HG03342 (cell line): ENCODE results near the gene FBXO27.
"Not testable (repeated sequence)": the region's sequence is repeated elsewhere in the genome, so short reads cannot be mapped to it uniquely, and the experiment has no call there.

Source experiments
- ATAC-seq: cut with Tn5 transposase; IDR thresholded peaks from one replicate; pipeline ENCODE4 v1.9.1; 2021; ENCODE audit warnings: mild to moderate bottlenecking, moderate library complexity; ENCODE audit not compliant: unreplicated experiment

Gene FBXO27, protein sequence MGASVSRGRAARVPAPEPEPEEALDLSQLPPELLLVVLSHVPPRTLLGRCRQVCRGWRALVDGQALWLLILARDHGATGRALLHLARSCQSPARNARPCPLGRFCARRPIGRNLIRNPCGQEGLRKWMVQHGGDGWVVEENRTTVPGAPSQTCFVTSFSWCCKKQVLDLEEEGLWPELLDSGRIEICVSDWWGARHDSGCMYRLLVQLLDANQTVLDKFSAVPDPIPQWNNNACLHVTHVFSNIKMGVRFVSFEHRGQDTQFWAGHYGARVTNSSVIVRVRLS

DNA sequence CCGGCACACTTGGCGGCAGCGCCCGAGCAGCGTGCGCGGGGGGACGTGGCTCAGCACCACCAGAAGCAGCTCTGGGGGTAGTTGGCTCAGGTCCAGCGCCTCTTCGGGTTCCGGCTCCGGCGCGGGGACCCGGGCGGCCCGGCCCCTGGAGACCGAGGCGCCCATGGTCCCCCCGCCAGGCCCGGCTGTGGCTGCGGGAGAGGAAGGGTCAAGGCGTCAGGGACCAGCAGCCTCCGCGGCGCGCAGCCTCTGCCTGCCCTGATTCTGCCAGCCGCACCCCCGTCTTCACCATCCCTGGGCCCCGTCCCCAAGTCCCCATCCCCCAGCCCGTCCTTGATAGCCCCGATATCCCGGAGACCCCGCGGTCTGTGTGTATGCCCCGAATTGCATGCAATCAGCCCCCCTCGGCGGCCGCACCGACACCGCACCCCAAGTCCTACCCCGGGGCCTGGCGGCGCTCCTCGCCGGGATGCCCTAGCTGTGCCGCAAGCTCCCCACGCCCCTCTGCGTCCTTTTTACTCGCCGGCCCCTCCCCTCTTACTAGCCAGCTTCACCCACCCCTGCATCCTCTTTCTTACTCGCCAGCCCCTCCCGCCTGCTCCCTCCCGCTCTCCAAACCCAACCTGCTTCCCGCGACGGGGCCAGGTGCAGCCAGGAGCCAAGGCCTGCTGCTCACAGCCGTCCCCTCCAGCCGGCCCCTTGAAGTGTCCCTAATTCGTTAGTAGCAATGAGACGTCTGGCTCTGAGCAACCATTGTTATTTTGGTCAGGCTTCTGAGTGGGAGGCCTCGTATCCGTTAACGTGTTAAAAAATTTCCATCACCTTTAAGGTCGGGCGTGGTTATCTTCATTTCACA is at the start of gene FBXO27:
TSS of gene FBXO27 (minus strand) at position 487 of the 856 bp plus-strand sequence. CDS start at position 165, 322 bp downstream.
- no peak for ATAC-seq

- no peak for ATAC-seq
Observed at GRCh38 chr19:39080431-39080830, 48.1 kb upstream of the FBXO27 start.

GRCh38 chr19:39078436-39079200 is 46.3 kb upstream of the FBXO27 start:
- no peak for ATAC-seq

DNA sequence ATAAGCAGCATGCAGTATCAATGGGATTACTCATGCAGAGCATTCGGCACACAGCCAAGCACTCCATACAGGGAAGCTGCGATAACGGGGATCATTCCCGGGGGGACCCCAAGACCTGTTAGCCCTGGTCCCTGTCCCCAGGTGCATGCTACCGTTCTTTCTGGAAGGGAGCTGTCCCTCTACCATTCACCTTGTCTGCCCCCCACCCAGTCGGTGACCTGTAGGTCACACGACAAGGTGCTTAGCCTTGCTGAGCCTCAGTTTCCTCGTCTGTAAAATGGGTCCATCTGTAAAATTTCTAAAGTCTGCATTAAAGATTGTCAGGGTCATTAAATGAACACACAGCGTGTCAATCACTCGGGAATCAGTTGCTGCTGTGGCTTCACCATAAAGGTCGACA is 45.0 kb upstream of the FBXO27 start:
- no peak for ATAC-seq

GRCh38 chr19:39074942-39075341 is 42.6 kb upstream of the FBXO27 start:
- ATAC-seq: no peak

DNA sequence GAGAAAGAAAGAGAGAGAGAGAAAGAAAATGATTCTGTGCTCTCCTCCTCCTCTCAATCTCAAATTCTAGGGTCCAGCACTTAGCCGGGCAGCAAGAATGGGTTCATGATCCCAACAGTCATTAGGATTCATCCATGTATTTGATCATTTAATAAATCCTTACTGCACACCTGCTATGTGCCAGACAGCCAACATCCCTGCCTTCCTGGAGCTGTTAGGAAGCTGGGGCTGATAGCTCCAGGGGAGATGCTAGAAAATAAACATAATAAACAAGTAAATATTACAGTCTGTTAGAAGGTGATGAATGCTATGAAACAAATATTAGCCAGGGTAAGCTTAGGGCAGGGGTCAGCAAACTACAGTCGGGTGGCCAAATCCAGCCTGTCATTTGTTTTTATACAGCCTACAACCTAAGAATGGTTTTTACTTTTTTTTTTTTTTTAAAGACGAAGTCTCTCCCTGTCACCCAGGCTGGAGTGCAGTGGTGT is 41.9 kb upstream of the FBXO27 start:
- ATAC-seq: no peak

DNA sequence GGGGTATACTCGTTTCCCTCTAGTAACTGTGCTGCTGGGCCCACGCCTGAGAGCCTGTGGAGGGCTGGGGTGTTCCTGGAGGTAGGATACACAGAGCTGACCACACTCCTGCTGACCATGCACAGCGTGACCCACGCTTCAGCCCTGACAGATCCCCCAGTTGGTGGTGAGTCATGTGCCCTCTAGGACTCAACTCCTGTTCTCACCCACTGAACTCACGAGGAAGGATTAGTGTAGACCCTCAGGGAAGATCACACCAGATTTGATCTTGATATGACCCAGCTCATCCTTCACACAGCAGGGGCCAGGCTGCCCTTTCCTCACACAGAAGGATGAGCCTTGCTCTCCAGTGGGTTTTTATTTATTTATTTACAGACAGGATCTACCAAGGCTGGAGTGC is 38.5 kb upstream of the FBXO27 start:
- ATAC-seq: no peak

DNA sequence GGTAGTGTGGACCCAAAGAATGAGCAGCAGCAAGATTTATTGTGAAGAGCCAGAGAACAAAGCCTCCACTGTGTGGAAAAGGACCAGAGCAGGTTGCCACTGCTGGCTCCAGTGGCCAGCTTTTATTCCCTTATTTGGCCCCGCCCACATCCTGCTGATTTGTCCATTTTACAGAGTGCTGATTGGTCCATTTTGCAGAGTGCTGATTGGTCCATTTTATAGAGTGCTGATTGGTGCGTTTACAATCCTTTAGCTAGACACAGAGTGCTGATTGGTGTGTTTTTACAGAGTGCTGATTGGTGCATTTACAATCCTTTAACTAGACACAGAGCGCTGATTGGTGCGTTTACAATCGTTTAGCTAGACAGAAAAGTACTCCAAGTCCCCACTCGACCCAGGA is 35.9 kb upstream of the FBXO27 start:
- not testable (repeated sequence) for ATAC-seq

DNA sequence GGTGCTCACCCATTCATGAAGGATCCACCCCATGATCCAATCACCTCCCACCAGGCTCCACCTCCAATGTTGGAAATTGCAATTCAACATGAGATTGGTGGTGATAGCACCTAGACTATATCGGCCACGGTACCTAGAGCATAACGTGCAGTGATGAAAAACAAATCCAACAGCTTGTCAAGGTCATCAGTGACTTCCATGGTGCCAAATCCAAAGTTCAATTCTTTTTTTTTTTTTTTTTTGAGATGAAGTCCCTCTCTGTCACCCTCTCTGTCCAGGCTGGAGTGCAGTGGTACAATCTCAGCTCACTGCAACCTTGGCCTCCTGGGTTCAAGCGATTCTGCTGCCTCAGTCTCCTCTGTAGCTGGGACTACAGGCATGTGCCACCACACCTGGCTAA is 34.8 kb upstream of the FBXO27 start:
- ATAC-seq: no peak

DNA sequence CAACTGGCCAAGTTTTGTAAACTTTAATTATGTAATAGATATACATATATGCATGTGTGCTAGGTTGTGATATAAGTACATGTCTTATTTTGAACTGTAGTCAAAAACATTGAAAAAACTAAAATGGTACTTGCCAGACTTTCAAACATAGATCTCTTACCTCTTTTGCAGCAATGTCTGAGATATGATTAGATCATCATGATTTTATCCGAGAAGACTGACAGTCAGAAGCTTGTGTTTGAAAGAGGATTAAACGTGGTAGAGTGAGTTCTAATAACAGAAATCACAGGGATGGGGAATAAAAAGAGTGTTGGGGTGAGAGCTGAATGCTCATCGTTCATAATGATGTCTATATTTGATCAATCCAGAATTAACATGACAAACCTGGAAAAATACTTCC is 33.6 kb upstream of the FBXO27 start:
- ATAC-seq: no peak

DNA sequence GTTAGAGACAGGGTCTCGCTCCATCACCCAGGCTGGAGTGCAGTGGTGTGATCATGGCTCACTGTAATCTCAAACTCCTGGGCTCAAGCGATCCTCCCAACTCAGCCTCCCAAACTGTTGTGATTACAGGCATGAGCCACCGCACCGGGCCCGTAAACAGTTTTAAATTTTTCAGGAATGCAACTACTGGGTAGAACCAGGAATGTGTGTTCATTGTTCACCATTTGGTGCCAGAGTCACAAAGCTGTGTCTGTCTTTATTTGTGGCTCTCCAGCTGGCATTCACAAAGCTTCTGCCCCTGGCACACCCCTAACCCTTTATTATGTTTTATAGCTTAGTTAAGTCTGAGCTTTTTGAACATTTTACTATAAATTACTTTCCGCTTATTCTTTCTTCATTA is 32.1 kb upstream of the FBXO27 start:
- ATAC-seq: no peak

DNA sequence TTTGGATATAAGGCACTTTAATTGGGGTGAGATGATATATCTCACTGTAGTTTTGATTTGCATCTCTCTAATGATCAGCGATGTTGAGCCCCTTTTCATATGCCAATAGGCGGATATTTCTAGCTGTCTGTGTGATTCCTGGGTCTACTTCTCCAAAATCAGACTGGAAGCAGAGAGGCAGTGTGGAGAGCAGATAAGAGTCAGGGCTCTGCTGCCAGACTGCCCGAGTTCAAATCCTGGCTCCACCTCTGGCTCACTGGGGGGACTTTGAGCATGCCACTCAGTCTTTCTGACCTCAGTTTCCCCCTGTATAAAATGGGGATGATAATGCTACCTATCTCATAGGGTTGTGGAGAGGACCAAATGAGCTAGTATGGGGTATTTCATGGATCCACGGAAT is 27.8 kb upstream of the FBXO27 start:
- ATAC-seq: no peak

DNA sequence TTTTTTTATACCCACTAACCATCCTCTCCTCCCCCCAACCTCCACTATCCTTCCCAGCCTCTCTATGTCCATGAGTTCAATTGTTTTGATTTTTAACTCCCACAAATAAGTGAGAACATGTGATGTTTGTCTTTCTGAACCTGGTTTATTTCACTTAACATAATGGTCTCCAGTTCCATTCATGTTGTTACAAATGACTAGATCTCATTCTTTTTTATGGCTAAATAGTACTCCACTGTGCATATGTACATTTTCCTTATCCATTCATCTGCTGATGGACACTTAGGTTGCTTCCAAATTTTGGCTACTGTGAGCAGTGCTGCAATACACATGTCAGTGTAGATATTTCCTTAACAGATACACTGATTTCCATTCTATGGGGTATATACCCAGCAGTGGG is 27.0 kb upstream of the FBXO27 start:
- no peak for ATAC-seq

DNA sequence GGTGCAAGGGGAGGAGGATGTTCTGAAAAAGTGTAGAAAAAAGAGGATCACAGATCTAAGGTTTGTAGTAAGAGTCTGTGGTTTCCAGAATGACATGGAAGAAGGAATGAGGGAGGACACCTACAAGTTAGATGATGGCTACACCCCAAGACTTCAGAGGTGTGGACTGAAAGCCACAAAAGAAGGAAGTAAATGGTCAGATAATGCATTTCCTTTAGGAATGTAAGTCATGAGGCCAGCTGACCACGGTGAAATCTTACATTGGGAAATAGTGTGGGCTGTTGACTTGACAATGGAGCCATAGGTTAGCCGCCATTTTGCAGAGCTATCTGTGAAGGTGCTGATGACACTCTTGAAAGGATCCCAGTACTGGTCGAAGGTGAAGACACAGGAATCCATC is 25.3 kb upstream of the FBXO27 start:
- ATAC-seq: no peak

GRCh38 chr19:39054091-39054470 is 21.7 kb upstream of the FBXO27 start:
- ATAC-seq: no peak

DNA sequence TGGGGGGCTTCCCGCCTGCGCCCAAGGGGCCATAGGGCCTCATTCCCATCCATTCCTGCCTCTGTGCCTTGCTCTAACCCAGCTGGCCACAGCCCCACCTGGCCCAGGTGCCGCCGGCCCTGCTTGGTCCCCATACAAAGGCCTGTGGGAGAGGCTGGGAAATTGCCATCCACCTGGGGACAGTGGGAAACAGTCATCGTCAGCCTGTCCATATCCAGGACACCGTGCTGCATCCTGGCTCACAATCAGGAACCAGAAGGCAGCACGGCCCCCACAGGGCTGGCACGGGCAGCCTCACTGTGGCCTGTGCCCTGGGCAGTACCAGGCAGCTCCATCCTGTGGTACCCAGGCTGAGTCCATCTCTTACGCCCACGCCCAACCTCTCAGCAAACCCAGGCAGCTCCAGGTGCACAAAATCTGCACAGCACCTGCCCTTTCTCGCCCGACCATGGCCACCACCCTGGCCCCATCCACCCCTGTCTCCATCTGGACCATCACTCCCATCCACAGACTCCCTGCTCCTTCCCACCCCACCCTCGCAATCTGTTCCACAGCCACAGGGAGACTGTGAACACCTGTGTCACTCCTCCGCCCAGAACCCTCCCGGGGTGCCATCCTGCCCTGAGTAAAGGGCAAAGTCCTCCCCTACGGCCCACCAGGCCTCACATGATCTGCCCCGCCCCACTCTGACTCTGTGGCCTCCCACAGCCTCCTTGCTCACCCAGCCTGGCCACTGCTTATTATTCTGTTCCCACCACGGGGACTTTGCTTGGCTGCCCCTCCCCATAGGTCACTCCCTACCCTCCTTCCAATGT is 21.1 kb upstream of the FBXO27 start:
- no peak for ATAC-seq

- ATAC-seq: no peak
Observed at GRCh38 chr19:39052846-39053245, 20.5 kb upstream of the FBXO27 start.

DNA sequence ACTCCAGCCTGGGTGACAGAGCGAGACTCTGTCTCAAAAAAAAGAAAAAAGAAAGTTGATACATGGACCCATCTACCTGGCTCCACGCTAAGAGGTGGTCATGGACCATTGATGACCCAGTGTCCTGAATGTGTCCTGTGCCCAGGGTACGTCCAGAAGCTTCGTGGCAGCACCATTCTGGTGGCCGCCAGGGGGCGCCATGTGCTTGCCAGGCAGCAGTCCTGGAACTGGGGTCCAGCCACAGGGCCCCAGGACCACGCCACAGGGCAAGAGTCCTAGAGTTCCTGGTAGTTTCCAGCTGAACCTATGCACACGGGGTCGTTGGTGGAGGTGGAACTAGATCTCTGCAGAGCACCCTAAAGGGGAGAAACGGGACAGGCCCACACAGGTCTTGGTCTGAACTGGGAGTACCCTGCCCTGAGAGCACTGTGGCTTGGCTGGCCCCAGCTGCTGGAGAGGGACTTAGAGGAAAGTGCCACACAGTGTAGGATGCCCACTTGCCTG is 19.9 kb upstream of the FBXO27 start:
- no peak for ATAC-seq

GRCh38 chr19:39047073-39047472 is 14.7 kb upstream of the FBXO27 start:
- ATAC-seq: no peak

- no peak for ATAC-seq
Observed at GRCh38 chr19:39046037-39046821, 13.9 kb upstream of the FBXO27 start.
